ENCODE data around the gene S100A4.

DNA sequence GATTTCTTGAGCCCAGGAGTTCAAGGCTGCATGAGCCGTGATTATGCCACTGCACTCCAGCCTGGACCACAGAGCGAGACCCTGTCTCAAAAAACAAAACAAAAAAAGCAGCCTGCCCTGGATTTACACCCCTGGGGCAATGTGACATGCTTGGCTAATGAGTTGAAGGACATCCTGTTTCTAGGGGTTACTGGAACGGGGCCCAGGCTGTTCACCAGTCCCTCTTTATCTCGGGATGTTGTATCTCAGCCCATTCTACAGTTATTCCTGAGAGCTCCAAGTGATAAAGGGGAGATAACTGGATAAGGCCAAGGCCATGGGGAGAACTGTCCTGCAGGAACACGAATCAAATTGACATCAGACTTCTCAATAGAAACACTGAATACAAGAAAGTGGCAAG, 41.7 kb upstream of the S100A4 start:
- TF ChIP-seq, protein P1, sequence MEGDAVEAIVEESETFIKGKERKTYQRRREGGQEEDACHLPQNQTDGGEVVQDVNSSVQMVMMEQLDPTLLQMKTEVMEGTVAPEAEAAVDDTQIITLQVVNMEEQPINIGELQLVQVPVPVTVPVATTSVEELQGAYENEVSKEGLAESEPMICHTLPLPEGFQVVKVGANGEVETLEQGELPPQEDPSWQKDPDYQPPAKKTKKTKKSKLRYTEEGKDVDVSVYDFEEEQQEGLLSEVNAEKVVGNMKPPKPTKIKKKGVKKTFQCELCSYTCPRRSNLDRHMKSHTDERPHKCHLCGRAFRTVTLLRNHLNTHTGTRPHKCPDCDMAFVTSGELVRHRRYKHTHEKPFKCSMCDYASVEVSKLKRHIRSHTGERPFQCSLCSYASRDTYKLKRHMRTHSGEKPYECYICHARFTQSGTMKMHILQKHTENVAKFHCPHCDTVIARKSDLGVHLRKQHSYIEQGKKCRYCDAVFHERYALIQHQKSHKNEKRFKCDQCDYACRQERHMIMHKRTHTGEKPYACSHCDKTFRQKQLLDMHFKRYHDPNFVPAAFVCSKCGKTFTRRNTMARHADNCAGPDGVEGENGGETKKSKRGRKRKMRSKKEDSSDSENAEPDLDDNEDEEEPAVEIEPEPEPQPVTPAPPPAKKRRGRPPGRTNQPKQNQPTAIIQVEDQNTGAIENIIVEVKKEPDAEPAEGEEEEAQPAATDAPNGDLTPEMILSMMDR (IDR thresholded peaks at IDR 0.05), result no peak
- TF ChIP-seq ZFX (IDR thresholded peaks at IDR 0.05; ENCODE audit: borderline replicate concordance), result no peak

Data from 22Rv1 (cell line).